Midbrain (tissue), 1 donor: Measurements from ENCODE around the gene IFNL1.
"Not testable (repeated sequence)": the region's sequence is repeated elsewhere in the genome, so short reads cannot be mapped to it uniquely, and the experiment has no call there.

Source experiments
- DNase-seq: peaks from one replicate; lab custom pipeline; 2025; lab: John Stamatoyannopoulos, UW

The IFNL1 gene

DNA sequence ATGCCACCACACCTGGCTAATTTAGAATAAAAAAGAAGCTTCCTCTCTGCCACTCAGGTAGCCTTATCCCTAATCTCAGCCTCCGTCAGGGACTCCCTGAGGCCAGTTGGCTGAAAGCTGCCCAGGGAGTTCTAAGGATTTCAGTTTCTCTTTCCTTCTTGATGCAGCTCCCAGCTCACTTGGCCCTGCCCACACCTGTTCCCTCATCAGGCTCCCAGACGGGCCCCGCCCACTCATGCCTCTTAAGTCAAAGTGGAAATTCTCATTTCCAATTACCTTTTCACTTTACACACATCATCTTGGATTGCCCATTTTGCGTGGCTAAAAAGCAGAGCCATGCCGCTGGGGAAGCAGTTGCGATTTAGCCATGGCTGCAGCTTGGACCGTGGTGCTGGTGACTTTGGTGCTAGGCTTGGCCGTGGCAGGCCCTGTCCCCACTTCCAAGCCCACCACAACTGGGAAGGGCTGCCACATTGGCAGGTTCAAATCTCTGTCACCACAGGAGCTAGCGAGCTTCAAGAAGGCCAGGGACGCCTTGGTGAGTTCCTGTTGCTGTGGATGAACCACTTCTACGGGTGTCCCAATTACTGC is at the start of gene IFNL1:
Gene IFNL1, plus strand, starts transcription at position 353 of the 591 bp plus-strand sequence. Its CDS starts 15 bp downstream, at position 368.
- DNase-seq: no peak

DNA sequence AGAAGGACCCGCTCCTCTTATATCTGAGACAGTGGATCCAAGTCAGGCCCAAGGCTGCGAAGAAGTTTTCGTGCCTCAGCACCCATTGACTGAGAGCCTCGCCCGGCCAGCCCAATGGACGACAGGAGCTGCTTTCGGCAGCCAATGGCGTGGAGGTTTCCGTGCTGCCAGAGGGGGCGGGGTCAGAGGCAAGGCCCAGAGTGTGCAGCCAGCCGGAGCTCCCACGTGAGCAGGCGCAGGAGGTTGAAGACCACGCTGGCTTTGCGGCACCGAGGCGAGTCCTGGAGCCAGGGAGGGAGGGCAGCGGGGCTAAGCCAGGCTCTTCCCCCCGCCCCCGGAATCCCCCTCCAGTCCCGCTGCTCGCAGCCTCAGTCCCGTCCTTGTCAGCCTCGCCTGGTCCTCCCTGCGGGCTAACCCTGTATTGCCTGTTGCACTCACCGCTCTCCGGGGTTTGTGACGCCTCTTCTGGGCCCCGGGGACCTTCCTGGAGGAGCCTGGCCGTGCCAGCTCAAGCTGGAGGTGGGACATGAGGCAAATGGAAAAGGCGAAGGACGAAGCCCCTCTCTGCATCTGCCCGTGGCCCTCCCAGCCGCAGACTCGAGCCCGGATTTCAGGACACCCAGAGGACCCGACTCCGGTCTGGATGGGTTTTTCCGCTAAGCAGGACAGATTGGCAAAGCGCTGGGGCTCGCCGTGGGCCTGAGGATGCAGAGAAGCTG is 49.1 kb upstream of the IFNL1 start:
- DNase-seq: peak; percentile 1

DNA sequence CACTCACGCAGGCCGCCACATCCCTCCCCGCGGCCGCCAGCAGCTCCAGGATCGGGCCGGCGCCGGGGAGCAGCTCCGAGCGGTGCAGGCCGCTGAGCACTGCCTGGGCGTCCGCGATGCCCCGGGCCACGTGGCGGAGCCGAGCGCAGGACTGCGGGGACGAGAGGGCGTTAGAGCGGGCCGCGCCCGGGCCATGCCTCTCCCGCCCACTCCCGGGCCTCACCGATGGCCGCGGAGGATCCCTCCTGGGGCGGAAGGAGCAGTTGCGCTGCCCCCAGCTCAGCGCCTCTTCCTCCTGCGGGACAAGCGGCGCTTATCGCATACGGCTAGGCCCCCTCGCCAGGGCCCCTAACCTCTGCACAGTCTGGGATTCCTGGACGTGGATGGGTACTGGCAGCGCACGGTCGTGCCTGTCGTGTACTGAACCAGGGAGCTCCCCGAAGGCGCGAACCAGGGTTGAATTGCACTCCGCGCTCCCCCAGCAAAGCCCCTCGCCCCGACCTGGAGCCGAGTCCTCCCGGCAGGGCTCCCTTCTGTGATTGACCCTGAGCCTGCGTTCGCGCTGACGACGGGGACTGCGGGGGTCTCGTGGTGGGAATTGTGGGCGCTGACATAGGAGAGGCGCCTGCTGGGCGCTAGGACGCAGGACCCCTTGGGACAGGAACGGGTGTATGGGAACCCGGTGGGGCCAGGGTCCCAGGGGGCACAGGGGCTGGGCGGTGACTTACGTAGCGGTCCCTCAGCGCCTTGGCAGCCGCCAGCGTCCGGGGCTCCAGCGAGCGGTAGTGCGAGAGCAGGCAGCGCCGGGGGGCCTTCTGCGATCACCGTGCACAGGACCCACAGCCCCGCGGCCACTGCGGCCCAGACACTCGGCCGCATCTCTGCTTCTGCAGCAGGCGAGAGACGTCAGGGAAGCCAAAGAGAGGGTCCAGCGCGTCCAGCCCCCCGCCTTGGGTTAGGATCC is 48.2 kb upstream of the IFNL1 start:
- DNase-seq: no peak

- DNase-seq: no peak
Measured at GRCh38 chr19:39248806-39249205, 47.4 kb upstream of the IFNL1 start, which contains the start of gene IFNL4. IFNL4 (minus strand) TSS chr19:39248856.

DNA sequence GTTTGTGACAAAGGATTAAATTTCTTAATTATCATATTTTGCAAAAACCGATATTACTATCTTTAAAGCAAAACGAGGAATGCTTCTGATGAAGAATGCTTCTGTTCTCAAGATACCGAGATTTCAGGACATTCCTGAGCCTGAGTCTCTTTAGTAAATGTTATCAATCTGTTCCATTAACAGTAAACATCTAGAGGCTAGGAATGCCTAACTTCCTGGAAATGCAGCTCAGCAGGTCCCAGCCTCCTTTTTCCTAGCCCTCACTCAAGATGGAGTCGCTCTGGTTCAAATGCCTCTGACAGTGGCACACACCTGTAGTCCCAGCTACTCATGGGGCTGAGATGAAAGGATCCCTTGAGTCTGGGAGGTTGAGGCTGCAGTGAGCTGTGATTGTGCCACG is 45.1 kb upstream of the IFNL1 start:
- no peak for DNase-seq

DNA sequence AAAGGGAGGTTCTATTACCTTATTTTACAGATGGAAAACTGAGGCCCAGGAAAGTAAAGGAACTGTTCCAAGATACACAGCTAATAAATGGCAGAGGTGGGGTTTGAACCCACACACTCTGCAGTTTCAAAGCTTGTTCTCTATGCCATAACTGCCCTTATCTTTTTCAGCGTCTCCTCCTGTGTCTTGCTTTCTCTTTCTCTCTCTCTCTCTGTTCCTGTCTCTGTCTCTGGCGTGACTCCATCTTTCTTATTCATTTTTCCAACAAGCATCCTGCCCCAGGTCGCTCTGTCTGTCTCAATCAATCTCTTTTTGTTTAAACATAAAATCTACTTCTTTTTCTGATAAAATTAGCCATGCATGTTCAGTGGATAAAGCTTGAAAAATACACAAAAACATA is 44.4 kb upstream of the IFNL1 start:
- no peak for DNase-seq

GRCh38 chr19:39252458-39252857 is 43.7 kb upstream of the IFNL1 start:
- DNase-seq: no peak

GRCh38 chr19:39253374-39254149 is 42.6 kb upstream of the IFNL1 start:
- no peak for DNase-seq

GRCh38 chr19:39254531-39255345 is 41.5 kb upstream of the IFNL1 start:
- DNase-seq: no peak

GRCh38 chr19:39257227-39257626 is 39.0 kb upstream of the IFNL1 start:
- DNase-seq: no peak

DNA sequence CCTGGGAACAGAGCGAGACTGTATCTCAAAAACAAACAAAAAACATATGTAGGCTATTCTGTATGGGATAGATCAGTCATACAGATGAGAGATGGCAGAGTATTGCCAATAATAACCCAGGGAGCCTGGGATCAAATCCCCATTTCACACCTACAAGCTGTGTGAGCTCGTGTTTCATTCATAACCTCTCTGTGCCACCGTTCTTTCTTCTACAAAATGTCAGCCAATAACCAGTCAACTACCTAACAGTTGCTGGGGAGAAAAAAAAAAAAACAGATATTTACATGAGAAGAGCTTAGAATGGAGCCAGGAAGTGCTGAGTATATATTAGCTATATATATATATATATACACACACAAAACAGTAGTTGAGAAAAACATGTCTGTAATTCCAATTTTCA is 34.5 kb upstream of the IFNL1 start:
- no peak for DNase-seq

DNA sequence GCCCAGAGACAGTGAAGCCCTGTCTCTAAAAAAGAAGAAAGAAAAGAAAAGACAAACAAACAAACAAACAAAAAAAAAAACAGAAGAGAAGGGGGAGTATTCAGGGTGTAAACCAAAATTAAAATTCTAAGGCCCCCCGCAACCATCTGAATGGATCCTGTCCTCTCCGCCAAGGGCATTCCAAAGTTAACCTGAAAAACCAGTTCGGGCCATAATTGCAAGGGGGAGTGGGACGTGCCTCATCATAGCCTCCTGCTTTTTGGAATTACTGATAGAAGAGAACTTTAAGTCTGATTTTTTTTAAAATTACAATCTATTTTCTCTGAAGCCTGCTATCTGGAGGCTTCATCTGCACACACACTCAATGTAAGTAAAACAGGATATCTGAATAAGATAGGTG is 33.7 kb upstream of the IFNL1 start:
- no peak for DNase-seq

- no peak for DNase-seq
Measured at GRCh38 chr19:39263912-39264305, 32.3 kb upstream of the IFNL1 start.

DNA sequence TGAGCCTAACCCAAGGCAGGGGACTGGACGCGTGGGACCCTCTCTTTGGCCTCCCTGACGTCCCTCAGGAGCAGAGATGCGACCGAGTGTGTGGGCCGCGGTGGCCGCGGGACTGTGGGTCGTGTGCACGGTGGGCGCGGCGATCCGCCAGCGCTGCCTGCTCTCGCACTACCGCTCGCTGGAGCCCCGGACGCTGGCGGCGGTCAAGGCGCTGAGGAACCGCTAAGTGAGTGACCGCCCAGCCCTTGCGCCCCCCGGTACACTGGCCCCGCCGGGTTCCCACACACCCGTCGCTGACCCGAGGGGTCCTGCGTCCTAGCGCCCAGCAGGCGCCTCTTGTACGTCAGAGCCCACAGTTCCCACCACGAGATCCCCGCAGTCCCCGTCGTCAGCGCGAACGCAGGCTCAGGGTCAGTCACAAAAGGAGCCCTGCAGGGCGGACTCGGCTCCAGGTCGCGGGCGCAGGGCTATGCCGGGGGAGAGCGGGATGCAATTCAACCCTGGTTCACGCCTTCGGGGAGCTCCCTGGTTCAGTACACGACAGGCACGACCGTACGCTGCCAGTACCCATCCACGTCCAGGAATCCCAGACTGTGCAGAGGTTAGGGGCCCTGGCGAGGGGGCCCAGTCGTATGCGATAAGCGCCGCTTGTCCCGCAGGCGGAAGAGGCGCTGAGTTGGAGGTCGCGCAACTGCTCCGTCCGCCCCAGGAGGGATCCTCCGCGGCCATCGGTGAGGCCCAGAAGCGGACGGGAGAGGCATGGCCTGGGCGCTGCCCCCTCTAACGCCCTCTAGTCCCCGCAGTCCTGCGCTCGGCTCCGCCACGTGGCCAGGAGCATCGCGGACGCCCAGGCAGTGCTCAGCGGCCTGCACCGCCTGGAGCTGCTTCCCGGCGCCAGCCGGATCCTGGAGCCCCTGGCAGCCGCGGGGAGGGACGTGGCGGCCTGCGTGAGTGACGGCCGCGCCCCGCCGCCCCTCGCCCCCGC is 31.6 kb upstream of the IFNL1 start:
- no peak for DNase-seq

DNA sequence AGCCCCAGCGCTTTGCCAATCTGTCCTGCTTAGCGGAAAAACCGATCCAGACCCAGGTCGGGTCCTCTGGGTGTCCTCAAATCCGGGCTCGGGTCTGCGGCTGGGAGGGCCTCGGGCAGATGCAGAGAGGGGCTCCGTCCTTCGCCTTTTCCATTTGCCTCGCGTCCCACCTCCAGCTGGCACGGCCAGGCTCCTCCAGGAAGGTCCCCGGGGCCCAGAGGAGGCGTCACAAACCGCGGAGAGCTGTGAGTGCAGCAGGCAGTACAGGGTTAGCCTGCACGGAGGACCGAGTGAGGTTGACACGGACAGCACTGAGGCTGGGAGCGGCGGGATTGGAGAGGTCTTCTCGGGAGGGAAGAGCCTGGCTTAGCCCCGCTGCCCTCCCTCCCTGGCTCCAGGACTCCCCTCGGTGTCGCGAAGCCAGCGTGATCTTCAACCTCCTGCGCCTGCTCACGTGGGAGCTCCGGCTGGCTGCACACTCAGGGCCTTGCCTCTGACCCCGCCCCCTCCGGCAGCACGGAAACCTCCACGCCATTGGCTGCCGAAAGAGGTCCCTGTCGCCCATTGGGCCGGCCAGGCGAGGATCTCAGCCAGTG is 30.8 kb upstream of the IFNL1 start:
- no peak for DNase-seq

DNA sequence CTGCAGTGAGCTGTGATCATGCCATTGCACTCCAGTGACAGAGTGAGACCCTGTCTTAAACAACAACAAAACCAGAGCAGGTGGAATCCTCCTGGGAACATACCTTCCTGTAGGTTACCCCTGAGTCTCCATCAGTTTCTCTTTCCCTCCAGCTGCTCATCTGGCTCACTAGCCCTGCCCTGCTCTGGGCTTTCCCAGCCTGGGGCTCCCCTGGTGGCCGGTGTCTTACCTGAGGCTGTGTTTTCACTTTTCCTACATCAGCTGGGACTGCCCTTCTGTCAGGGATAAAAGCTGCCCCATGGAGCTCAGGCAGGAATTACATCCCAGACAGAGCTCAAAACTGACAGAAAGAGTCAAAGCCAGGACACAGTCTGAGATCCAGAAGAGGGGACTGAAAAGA is 28.1 kb upstream of the IFNL1 start, which contains the start of gene IFNL2:
Gene IFNL2, plus strand, starts transcription at position 312 of the 400 bp plus-strand sequence. CDS start 173 bp downstream, outside the sequence.
- not testable (repeated sequence) for DNase-seq

GRCh38 chr19:39268531-39269223 is 27.5 kb upstream of the IFNL1 start:
- DNase-seq: not testable (repeated sequence)

GRCh38 chr19:39269369-39269768 is 26.8 kb upstream of the IFNL1 start:
- DNase-seq: not testable (repeated sequence)
